Sigmoid colon (tissue), 7 donors: ENCODE measurements around the gene PROM2. TPM values are rescaled to one million over a fixed set of nuclear protein-coding genes. Genes with fewer than 3 reads are reported as not detected.

Experiments
- DNase-seq: peaks from one replicate; pipeline ENCODE4 v3.0.0-alpha.2; 2019
- H3K27ac ChIP-seq, 4 donors: fragments of 200-600 bp; sonication (generic); one replicate each; pipeline ENCODE4 v1.5.1; 2016 to 2019; ENCODE audit warnings: mild to moderate bottlenecking in 1 of 4
- H3K27me3 ChIP-seq, 3 donors: fragments of 200-600 bp; sonication (generic); one replicate each; pipeline ENCODE4 v1.5.1; 2019; ENCODE audit warnings: mild to moderate bottlenecking in 1 of 3
- H3K36me3 ChIP-seq, 4 donors: fragments of 200-600 bp; sonication (generic); one replicate each; pipeline ENCODE4 v1.5.1; 2016 to 2019
- H3K4me1 ChIP-seq, 4 donors: fragments of 200-600 bp; sonication (generic); one replicate each; pipeline ENCODE4 v1.5.1; 2017 to 2019
- H3K4me3 ChIP-seq, 4 donors: fragments of 200-600 bp; sonication (generic); one replicate each; pipeline ENCODE4 v1.5.1; 2017 to 2019; ENCODE audit warnings: mild to moderate bottlenecking in 2 of 4, moderate library complexity in 1 of 4
- H3K9me3 ChIP-seq, 4 donors: fragments of 200-600 bp in 3 of 4; sonication (generic) in 3 of 4; one replicate each; pipeline versions ENCODE4 v1.5.1 to v1.6.1; 2013 to 2019
- CTCF ChIP-seq, 4 experiments: fragments of 450-650 bp in 3 of 4; fragments of 200-600 bp in 1 of 4; IDR thresholded peaks; one replicate each; pipeline ENCODE4 v1.5.1; 2016 to 2019; ENCODE audit warnings: antibody characterized with exemption in 4 of 4, mild to moderate bottlenecking in 3 of 4, moderate library complexity in 2 of 4
- EP300 ChIP-seq, 4 donors: sonication (generic); formaldehyde crosslinking; IDR thresholded peaks; one replicate each; pipeline ENCODE4 v1.6.1; 2017; ENCODE audit warnings: antibody characterized with exemption in 4 of 4
- POLR2A ChIP-seq, 2 donors: fragments of 450-650 bp; IDR thresholded peaks; one replicate each; pipeline ENCODE4 v1.6.1; 2016; ENCODE audit warnings: antibody characterized with exemption in 2 of 2, mild to moderate bottlenecking in 2 of 2, moderate library complexity in 2 of 2
- POLR2AphosphoS5 ChIP-seq, 4 donors: sonication (generic); formaldehyde crosslinking; IDR thresholded peaks; one replicate each; pipeline ENCODE4 v1.6.1; 2017; ENCODE audit warnings: antibody characterized with exemption in 4 of 4
- WGBS, 2 donors: extraction: QIAGEN DNeasy Blood & Tissue Kit; methylation state at CpG; one replicate each; pipeline ENCODE4 v1.1.7; 2013; 5-methylcytosine and 5-hydroxymethylcytosine counted together
- intact Hi-C: fragments of 100-400 bp; cut with DNase I; formaldehyde crosslinking; loops from one replicate; pipeline ENCODE4 v1.15.1; 2023
- polyA plus RNA-seq, 3 donors: library from polyadenylated mRNA; stranded (reverse); fragments of 200-250 nt; gene quantifications; one replicate each; pipeline ENCODE4 v1.2.3, GENCODE V29; 2013
- total RNA-seq, 4 donors: library from RNA; depleted of rRNA; stranded (reverse); fragments of >200 nt; gene quantifications; one replicate each; pipeline ENCODE4 v1.1.0, GENCODE V29; 2016
- donor health status: healthy with polysubstance abuse.
- donor health status: Bipolar disorder and iron deficiency.
- donor health status: healthy.

The PROM2 gene
- total and polyA plus RNA-seq, 7 donors, result 1.1 to 24.9 (median 2.4) TPM

DNA sequence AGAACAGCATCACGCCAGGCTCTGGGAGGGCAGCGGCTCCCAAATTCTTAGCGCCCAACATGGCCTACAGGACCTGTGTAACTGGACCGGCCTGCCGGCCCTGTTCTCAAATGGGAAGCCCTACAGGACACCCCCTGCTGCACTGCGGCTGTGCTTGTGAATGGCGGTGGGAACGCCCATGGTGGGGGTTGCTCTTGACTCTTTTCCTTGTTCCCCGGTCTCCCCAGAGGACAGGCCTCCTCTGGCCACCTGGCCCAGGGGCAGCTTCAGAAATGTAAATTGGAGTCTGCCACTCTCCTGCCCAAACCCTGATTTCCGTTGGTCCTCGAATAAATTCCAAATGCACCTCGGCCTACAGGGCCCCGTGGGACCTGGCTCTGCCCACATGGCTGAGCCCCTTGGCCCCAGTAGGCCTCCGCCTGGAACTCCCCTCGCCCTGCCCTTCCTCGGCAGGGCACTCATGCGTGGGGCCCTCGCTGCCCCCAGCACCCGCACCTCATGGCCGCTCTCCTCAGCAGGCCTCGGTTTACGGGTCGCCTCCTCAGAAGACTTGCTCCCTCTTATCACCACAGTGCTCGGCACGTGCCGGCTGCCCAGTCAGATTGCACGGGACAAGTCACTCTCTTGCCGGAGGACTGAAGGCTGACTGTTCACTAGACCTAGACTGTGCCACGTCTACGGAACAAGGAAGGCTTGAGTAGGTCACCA is 52.3 kb downstream of the PROM2 start:
- Histone ChIP-seq H3K4me1 (no peaks in the 10 kb centered on the region), H3K27me3 (no peaks in the 10 kb centered on the region), H3K36me3 (no peaks in the 10 kb centered on the region), H3K4me3 (no peak overlapping the region), H3K9me3 (no peaks in the 10 kb centered on the region), H3K27ac (no peak overlapping the region)
- TF ChIP-seq POLR2A (IDR thresholded peaks at IDR 0.05), result no peak
- no peak for TF ChIP-seq POLR2AphosphoS5 (IDR thresholded peaks at IDR 0.05)
- TF ChIP-seq EP300 (IDR thresholded peaks at IDR 0.05), result no peak
- TF ChIP-seq CTCF (IDR thresholded peaks at IDR 0.05), result no peak
- intact Hi-C loops, result no loop called here
- DNase-seq, result no peak
- WGBS, 2 donors, result 94 to 96% methylated on average over 30 of the region's 30 CpGs

GRCh38 chr2:95327861-95328260 is 53.6 kb downstream of the PROM2 start:
- TF ChIP-seq CTCF (IDR thresholded peaks at IDR 0.05) (no peak), EP300 (IDR thresholded peaks at IDR 0.05) (no peak), POLR2AphosphoS5 (IDR thresholded peaks at IDR 0.05) (no peak), POLR2A (IDR thresholded peaks at IDR 0.05) (no peak)
- H3K4me3 ChIP-seq, result no peak overlapping the region
- no peaks in the 10 kb centered on the region for H3K4me1 ChIP-seq
- H3K27ac ChIP-seq, result no peak overlapping the region
- 83 to 84% methylated on average over 7 of the region's 7 CpGs for WGBS, 2 donors
- intact Hi-C loops, result no loop called here
- no peaks in the 10 kb centered on the region for H3K27me3 ChIP-seq
- H3K9me3 ChIP-seq, result no peaks in the 10 kb centered on the region
- no peak for DNase-seq
- no peaks in the 10 kb centered on the region for H3K36me3 ChIP-seq

DNA sequence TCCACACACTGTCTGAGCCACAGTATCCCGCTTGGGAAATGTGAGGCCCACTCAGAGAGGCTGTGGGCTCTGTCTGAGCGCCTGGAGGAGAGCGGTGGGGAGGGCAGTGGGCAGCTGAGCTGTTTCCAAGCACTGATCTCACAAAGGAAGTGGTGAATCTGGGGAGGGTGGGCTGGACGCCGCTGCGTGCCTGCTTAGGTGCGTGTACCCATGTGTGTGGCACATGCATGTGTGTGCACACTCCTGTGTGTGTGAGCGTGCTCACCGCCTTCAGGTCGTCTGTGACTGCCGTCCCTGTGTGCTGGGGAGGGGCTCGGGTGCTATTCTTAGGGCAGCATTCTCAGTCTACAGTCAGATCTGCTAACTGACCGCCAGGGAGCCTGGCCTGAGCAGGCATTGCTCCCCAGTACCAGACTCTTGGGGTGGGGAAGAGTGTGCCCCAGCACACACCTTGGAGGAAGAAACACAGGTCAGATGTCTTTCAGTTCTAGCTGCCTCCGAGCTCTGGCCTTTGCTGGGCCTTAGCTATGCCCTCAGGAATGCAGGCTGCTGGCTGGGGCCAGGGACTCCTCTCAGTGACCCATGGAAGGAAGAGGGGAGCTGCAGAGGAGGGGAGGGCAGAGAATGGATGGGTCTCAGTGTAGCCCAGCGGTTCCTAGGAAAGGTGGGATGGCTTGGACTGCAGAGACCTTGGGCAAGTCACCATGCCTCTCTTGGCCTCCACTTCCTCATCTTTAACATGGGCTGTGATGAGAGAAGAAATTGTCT is 54.3 kb downstream of the PROM2 start:
- 76 to 85% methylated on average over 15 of the region's 15 CpGs for WGBS, 2 donors
- no peaks in the 10 kb centered on the region for H3K36me3 ChIP-seq

GRCh38 chr2:95329401-95329800 is 55.2 kb downstream of the PROM2 start:
- 90 to 95% methylated on average over 14 of the region's 14 CpGs for WGBS, 2 donors
- no peaks in the 10 kb centered on the region for H3K9me3 ChIP-seq
- intact Hi-C loops, result no loop called here
- peaks cover 0 to 13% (median 6%) of the 10 kb centered on the region in 4 donors for H3K4me1 ChIP-seq
- no peak overlapping the region for H3K27ac ChIP-seq
- H3K4me3 ChIP-seq, result no peak overlapping the region
- TF ChIP-seq CTCF (IDR thresholded peaks at IDR 0.05), result no peak
- no peak for TF ChIP-seq POLR2A (IDR thresholded peaks at IDR 0.05)
- TF ChIP-seq POLR2AphosphoS5 (IDR thresholded peaks at IDR 0.05), result no peak
- no peak for TF ChIP-seq EP300 (IDR thresholded peaks at IDR 0.05)
- no peaks in the 10 kb centered on the region for H3K27me3 ChIP-seq
- no peaks in the 10 kb centered on the region for H3K36me3 ChIP-seq
- DNase-seq, result no peak

More for the DNA sequence above, 54.3 kb downstream of the PROM2 start:
- intact Hi-C loops, result no loop called here
- Histone ChIP-seq H3K27me3 (no peaks in the 10 kb centered on the region), H3K9me3 (no peaks in the 10 kb centered on the region), H3K27ac (no peak overlapping the region), H3K4me1 (peaks cover 0 to 5% (median 2%) of the 10 kb centered on the region in 4 donors), H3K4me3 (no peak overlapping the region)
- DNase-seq, result no peak
- TF ChIP-seq CTCF (IDR thresholded peaks at IDR 0.05) (no peak), POLR2A (IDR thresholded peaks at IDR 0.05) (no peak), EP300 (IDR thresholded peaks at IDR 0.05) (no peak)
